NCI-H526 (cell line): ENCODE results near the gene KLHL42.
"Not testable (repeated sequence)": the region's sequence is repeated elsewhere in the genome, so short reads cannot be mapped to it uniquely, and the experiment has no call there.

Experiments
- DNase-seq, 2 experiments: peaks; one replicate each; lab custom pipeline; 2025; lab: John Stamatoyannopoulos, UW

Gene KLHL42

DNA sequence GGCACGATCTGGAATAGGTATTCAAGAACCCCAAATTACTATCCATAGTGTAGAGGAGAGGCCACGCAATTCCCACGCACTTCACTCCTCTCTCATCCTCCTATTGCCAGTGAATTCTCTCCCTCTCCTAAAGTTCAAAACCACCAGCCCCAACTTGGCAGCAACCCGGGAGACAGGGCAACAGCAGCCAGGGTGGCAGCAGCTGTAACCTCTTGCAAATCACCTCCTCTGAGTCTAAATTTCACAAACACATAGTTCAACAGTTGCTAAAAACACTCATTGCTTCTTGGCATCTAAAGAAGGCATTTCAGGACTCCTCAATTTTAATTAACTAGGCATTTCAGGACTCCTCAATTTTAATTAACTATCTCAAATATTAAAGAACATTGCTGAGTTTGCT is 37.7 kb downstream of the KLHL42 start:
- no peak for DNase-seq

DNA sequence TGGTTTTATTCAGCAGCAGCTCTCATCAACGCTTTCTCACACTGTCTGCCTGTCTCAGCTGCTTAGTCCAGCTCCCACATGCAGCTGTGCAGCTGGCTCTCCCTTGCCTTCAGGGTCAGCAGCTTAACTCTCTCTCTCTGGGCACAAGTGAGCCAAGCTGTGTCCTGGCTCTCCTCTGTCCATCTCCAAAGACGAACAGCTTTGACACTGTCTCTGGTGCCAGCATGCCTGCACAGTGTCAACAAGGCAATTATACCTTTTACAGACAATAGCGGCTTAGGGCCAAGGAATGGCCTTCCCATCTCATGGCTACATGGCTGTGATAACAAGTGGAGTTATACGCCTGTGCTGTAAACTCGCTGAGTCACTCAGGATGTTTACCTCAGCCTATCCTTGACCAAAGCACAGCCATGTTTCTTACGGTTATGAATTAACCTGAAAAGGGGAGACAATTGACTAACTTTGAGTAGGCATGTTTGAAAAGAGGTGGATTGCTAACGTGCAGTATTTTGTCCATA is 38.4 kb downstream of the KLHL42 start:
- DNase-seq: peak in 1 of 2 experiments; percentile 53

DNA sequence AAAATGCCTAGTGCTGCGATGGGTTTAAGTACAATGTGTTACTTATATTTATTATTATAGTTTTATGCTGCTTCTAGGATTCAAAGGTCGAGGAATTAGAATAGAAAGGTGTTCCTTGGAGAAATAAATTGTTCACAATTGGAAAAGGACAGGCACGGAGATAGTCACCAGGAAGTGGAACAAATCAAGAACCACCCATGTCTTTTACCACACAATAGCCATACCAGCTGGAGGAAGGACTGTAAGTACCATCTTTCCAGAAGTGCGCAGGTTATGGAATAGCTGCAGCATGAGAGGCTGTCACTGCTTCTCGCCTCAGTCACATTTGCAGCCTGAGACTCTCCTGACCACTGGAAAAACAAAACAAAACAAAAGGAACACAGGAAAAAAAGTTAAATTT is 40.5 kb downstream of the KLHL42 start:
- no peak for DNase-seq

DNA sequence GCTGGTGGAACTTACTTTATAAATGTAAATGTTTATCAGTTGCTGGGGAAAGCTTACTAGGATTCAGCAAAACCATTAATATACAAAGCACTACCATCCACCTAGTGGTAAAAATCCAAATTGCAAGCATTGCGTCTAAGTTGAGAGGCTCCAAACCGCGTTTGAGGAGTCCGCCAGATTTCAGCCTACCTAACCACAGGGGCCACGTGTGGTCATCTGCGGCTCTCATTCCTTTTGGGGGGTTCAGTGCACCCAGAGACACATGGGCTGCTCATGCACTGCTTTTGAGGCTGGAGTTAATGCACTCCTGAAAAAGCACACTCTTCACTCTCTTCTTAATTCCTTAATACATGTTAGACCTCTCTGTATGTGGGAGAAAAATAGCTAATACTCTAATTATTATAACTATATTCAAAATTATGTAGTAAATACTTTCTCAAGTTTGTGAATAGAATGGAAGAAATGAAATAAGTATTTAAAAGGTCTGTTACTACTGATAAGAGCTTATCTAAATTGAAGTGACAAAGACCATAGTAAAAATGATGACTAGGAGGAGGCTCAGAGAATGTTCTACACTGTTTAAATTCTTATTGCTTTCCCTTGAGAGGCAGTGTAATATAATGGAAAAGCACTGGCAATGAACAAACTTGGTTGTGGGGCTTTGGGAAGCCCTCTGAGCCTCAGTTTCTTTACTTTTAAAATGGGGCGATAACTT is 41.4 kb downstream of the KLHL42 start:
- peak in 1 of 2 experiments; percentile 24 for DNase-seq

DNA sequence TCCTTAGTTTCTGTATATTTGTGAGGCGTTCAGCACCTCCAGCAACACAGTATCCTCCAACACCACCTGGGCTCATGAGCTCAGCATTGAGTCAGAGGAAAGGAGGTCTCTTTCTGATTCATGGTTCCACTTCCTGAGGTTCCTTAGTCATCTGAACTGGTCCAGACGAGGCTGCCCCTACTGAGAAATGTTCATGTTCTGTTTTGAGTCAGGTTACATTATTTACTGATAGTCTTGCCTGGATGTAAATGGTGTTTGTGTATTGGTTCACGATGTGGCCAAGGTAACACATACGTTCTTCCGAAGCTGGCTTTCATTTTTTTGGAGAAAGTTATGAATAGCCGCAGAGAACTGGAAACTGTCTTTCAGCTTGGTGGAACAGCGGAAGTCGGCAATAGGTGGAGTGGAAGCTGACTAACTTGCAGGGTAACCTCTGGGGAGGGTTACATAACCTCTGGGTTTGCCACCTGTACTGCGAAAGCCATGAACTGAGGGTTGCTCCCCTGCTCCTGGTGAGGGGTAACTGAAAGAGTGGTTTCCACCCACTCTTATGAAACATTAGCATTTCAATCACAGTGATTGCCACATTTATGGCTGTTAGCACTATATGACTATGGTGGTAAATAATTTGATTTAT is 42.2 kb downstream of the KLHL42 start:
- no peak for DNase-seq

DNA sequence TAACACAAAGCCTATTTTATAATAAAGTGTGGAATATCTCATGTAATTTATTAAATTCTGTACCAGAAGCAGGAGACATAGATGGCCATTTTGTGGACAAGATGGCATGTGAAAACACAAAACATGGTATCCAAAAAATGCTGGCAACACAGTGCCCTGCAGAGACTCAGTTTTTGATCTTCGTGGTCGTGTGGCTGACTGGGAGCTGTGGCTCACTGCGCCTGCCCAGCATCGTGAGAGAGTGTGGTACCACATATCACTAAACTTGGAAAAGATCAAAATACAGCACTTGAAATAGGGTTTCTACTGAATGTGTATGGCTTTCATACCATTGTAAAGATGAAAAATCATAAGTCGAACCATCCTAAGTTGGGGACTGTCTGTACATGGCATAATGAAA is 43.0 kb downstream of the KLHL42 start:
- DNase-seq: no peak

DNA sequence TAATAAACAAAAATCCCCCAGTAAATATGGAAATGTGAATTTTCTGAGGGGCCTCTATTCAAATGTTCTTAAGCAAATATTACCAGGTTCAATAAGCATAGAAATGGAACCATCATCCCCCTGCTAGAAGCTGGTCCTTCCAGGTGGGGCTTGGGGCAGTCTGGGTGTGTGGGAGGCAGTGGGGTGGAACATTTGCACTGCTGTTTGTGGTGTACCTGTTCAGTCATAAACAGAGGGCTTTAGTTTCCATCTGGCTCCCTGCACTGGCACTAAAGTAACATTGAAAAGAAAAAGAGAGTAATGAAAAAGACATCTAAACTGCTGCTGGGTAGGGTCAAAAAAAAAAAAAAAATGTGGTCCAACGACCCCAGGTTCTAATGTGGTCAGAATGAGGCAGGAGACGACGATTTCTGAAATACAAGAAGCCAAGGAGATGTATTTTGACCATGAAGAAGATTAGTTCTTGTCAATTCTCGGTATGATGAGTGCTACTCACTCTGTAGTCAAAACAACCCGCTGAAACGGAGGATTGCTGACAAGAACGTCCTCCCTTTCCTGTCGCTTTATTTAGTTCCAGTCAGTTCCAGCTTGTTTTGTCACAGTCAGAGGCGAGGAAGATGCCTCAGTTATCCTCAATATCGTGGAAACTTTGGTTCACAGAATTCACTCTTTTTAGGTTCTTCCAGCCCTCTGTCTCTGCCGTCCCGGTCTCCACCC is 44.3 kb downstream of the KLHL42 start:
- peak; percentile 97 to 99 for DNase-seq

DNA sequence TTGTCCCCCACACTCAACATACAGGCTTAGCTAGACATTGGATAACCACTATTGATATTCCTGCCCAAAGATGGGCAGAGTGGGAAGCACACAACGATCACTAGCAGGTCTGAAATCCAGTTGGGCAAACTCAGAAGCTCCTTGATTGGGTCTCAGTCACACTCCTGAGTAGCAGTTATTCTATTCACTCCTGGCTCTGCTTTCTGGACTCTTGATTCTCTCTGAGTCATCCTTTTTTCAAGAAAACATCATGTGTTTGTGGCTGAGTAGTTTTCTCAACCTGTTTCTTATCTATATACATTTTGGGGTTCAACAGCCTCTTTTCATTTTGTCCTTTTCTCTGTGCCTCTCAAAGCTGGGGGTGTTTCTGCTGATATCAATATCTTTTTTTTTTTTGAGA is 46.0 kb downstream of the KLHL42 start:
- no peak for DNase-seq

DNA sequence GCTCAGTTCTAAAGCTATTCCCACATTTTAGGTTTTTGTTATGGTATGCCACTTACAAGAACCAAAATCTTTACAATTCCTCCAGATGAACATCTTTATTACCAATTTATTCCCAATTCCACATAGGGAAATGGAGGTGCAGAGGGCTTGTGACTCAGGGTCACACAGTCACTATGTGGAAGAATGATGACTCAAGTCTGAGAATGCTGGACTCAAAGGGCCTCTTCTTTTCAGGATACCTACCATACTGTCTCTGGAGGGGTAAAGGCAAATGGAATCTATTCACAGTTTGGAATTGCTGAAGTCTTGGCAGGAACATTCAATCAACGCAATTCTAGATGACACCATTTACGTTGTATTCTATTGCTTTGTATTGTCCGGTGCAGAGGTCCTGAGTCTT is 48.2 kb downstream of the KLHL42 start:
- DNase-seq: no peak

DNA sequence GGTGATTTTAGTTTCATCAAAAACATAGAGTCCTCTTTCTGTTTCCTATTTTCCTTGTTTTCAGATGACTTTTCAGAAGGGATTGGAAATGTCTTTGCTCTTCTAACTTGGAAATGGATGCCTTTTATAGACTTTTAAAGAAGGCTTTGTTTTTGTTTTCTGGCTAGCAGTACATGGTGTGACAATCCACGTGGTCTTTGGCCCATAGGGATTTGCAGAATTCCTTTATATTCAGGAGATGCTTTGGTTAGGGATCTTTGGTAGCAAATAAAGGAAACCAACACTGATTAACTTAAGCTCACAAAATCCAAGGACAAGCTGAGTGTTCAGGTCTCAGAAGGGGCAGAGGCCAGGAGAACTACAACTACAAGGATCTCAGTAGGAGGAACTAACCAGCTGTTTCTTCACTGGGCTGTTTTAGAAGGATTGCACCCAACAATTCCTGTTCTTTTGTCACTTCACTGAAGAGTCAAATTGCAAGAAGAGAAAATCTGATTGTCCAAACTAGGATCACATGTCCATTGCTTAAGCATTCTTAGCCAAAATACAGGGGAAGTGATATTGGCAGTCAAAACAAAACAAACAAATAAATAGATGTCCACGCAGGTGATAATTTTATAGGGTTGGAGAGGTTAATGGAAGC is 58.6 kb downstream of the KLHL42 start:
- no peak for DNase-seq

DNA sequence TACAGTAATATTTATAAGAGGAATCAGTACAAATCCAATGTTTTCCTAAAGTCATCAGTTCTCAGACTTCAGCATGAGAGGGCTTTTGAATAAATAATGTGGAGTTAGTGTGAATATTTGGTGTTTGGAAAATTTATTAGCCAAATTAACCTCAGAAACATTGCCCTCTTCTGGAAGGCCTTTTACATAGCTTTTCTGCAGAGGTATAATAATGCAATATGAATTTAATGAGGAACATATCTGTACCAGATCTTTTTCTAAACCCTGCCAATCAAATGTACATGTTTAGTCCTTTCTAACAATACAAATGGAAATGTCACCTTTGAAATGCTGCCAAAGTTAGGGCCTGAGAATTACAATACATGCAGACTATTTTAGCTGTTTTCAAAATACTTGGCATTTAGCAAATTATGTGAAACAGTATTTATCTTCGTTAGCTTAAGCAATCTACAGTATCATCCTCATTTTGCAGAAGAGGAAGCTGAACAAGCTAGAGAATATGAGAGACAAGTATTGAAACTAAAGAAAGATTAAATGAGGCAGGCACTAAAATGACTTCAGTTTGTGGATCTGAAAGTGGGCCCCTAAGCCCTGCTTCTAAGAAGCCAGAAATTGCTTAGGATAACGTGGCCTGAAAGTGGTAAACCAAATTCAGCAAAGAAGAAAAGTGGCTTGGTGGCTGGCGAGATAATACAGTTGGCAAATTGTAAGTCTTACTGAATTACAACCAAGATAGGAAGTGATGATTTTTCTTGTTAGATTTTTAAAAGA is 60.4 kb downstream of the KLHL42 start:
- DNase-seq: peak in 1 of 2 experiments; percentile 18

DNA sequence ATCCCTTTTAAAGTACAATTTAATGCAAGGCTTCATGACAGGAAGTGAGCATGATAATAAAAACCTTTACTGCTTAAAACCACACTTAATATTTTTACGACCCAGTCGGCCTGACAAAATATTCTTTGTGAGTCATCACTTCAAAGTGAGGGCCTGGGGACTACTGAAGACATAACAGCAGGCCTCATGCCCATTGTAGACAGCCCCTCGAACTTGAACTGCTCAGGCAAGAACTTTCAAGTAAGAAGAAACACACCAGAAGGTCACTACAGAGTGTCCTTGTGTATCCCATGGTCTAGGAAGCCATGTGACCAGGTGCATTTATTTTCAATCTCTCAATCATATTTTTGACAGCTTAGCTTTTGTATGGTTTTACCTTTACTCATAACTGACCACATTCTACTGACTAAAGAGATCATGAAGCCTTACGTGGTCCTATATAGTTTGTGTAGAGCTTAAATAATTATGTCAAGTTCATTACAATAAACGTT is 61.4 kb downstream of the KLHL42 start:
- no peak for DNase-seq

DNA sequence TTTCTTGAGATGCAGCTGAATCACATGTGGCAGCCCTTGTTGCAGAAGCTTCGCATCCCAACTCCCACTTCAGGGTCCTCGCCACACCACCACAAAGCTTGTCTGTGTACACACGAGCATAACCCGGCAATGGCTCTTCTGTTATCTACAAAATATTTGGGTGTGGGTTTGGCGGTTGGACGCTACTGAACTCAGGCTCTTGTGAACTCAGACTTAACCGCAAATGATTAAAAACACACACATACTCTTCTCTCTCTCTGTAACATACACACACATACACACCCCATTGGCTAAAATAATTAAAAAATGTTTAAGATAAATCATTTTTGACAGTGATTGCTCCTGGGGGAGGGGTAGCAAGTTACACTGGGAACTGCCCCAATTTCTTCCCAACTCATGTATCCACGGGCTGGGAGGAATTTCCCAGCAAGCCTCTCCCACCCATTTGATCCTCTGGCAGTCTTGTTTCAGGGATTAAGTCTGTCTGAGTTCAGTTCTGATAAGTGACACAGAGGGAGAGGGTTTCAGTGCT is 63.7 kb downstream of the KLHL42 start:
- DNase-seq: no peak

DNA sequence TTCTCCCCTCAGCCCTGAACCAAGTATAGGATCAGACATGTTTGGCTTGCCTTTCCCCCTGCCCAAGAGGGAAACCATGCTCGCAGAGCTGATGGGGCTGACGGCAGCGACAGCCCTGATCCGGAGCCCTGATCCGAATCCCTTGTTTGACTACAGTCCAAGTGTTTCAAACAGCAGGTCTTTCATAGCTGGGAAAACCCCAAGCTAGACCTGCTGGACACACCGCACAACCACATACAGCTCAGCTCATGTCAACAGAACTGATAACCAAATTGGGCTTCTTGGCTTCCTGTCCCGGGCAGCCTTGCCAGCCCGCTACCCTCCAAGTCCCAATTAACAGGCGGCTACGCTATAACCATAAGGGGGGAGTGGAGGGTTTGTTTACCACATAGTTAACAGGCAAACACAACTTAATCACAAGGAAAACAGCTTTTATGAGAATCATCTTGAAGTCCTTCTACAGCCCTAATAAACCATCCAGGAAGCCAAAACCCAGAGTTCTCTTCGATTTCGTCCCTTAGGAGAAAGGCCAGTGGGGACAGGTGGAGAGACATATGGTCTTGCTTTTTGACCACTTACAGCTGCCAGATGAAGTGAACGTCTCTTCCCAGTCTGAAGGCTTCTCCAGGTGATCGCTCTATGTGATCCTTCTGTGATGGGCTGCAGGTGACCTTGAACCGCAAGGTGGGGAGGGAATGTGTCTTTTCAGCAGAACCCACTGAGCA is 64.5 kb downstream of the KLHL42 start:
- no peak for DNase-seq

DNA sequence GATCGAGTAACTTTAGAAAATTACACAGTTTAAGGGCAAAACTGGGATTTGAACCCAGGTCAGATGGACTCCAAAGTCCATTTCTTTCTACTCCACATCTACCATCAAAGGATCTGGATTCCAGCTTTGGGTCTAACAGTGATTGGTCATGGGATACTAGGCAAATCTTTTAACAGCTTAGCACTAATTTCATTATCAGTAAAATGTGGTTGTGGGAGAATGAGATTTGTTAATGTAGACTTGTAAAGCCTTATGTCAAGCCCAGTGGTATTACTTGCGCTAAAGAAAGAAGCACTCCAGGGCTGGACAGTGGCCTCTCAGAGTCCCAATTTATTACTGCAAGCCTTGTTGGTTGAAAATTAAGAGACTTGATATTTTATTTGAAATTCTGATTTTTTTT is 65.2 kb downstream of the KLHL42 start:
- DNase-seq: no peak

DNA sequence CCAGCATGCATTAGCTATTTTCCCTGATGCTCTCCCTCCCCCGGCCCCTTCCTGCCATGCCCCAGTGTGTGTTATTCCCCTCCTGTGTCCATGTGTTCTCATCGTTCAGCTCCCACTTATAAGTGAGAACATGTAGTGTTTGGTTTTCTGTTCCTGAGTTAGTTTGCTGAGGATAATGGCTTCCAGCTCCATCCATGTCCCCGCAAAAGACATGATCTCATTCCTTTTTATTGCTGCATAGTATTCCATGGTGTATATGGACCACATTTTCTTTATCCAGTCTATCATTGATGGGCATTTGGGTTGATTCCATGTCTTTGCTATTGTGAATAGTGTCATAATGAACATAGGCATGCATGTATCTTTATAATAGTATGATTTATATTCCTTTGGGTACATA is 65.7 kb downstream of the KLHL42 start:
- DNase-seq: not testable (repeated sequence)

DNA sequence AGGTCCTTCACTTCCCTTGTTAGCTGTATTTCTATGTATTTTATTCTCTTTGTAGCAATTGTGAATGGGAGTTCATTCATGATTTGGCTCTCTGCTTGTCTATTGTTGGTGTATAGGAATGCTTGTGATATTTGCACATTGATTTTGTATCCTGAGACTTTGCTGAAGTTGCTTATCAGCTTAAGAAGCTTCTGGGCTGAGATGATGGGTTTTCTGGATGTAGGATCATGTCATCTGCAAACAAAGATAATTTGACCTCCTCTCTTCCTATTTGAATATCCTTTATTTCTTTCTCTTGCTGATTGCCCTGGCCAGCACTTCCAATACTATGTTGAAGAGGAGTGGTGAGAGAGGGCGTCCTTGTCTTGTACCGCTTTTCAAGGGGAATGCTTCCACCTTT is 67.3 kb downstream of the KLHL42 start:
- DNase-seq: not testable (repeated sequence)

DNA sequence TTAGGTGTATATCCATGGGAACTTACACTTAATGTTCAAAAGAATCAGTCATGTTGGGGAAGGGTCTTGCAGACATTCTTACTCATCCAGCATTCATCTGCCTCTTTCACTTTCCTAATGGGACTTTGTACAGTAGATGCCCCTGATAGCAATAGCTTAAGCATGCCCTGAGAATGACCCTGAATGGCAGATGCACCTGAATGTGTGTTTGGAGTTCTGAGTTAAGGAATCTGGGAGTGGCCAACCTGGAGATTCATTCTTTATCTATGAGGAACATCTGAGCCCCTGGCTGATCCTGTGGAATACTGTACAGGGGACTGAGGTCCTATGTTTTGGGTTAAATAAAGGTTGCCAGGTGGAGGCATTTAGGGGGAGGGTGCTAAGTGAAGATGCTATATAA is 71.3 kb downstream of the KLHL42 start:
- no peak for DNase-seq

DNA sequence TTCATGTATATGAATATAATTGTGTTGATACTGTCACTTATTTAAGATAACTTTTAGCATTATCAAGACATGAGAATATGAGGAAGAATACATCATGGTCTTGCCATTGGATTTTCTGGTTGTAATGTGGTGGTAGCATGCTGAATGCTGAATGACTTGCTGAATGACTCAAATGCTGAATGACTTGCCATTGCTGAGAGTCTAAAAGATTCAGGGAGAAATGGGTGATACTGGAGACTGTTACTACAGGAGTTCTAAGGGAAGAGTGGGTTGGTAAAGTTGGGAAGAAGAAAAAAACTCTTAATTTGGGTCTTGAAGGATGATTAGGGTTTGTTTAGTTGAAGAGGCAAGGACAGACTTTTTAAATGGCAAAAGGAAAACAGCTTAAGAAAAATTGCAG is 72.1 kb downstream of the KLHL42 start:
- no peak for DNase-seq
